ENCODE measurements around the gene CDKN2B.

Gene CDKN2B

DNA sequence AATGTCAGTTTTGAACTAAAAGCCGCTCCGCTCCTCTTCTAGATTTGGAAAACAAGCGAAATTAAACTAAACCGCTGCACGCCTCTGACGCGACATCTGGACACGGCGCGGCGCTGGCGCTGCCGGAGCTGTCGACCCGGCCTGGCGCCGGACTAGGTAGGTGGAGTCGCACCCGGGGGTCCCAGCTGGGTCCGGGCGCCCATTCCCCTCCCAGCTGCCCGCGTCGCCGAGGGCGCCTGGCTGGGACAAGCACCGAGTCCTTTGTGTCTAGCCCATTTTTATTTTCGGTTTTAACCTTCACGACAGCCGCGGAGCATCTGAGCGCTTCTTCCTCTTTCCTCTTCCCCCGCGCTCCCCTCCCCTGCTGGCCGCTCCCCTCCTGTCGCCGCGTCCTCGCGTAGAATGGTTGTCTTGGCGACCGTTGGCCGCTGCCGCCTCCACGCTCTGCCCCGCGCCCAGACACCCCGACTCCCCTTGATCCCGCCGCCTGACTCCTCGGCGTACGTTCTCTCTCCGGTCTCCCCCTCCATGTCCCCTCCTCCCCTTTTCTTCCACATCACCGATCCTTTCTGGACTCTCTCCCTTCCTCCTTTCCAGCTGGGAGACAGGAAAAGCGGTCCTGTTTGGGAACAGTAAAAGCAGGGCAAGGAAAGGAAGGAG is 14.0 kb downstream of the CDKN2B start:
- peak overlapping the region; percentile 99 for H3K4me3 ChIP-seq (ENCODE audit: low read length, poor library complexity, severe bottlenecking)
- H3K4me1 ChIP-seq (ENCODE audit: insufficient read depth, low read length, poor library complexity, severe bottlenecking), result peaks cover 25% of the 10 kb centered on the region
- peaks cover 78% of the 10 kb centered on the region for H3K79me2 ChIP-seq (ENCODE audit: insufficient read depth, low read length)
- no peaks in the 10 kb centered on the region for H3K27me3 ChIP-seq (ENCODE audit: insufficient read depth, low read length, poor library complexity, severe bottlenecking)
- H3F3A ChIP-seq (ENCODE audit: low read depth), result no peaks in the 10 kb centered on the region
- H4K20me1 ChIP-seq (ENCODE audit: insufficient read depth, low read length, poor library complexity, severe bottlenecking), result peaks cover 29% of the 10 kb centered on the region
- no peaks in the 10 kb centered on the region for H3K9me3 ChIP-seq (ENCODE audit: insufficient read depth, low read depth, low read length)
- H3K9me2 ChIP-seq (replicated peaks; ENCODE audit: low read depth, low read length), result no peaks in the 10 kb centered on the region
- H2AFZ ChIP-seq (ENCODE audit: low read length), result peak overlapping the region; percentile 68
- H3K9ac ChIP-seq (ENCODE audit: low read depth, low read length, poor library complexity, severe bottlenecking), result peak overlapping the region; percentile 93
- peak overlapping the region; percentile 84 for H3K4me2 ChIP-seq (ENCODE audit: low read depth, low read length, poor library complexity, severe bottlenecking)
- no peaks in the 10 kb centered on the region for H3K36me3 ChIP-seq (ENCODE audit: insufficient read depth, low read length)
- TF ChIP-seq, protein P1, sequence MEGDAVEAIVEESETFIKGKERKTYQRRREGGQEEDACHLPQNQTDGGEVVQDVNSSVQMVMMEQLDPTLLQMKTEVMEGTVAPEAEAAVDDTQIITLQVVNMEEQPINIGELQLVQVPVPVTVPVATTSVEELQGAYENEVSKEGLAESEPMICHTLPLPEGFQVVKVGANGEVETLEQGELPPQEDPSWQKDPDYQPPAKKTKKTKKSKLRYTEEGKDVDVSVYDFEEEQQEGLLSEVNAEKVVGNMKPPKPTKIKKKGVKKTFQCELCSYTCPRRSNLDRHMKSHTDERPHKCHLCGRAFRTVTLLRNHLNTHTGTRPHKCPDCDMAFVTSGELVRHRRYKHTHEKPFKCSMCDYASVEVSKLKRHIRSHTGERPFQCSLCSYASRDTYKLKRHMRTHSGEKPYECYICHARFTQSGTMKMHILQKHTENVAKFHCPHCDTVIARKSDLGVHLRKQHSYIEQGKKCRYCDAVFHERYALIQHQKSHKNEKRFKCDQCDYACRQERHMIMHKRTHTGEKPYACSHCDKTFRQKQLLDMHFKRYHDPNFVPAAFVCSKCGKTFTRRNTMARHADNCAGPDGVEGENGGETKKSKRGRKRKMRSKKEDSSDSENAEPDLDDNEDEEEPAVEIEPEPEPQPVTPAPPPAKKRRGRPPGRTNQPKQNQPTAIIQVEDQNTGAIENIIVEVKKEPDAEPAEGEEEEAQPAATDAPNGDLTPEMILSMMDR (conservative IDR thresholded peaks at IDR 0.05; ENCODE audit: low read length), result no peak
- no peak for TF ChIP-seq EZH2phosphoT487 (IDR thresholded peaks at IDR 0.05; ENCODE audit: borderline replicate concordance)

DNA sequence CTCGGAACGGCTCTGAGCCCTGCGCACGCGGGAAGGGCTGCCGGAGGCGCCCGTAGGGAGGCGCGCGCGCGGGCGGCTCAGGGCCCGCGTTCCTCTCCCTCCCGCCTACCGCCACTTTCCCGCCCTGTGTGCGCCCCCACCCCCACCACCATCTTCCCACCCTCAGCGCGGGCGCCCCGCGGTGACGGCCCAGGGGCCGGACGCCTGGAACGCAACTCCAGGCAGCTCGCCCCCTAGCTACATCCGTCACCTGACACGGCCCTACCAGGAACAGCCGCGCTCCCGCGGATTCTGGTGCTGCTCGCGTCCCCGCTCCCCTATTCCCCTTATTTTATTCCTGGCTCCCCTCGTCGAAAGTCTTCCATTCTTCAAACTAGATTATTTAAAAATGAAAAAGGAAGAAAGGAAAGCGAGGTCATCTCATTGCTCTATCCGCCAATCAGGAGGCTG is 14.5 kb downstream of the CDKN2B start, which contains the start of gene CDKN2B-AS1:
Gene CDKN2B-AS1 (plus strand): TSS at position 236 of the 450 bp plus-strand sequence.
- Histone ChIP-seq H3K36me3 (ENCODE audit: insufficient read depth, low read length) (no peaks in the 10 kb centered on the region), H3K4me1 (ENCODE audit: insufficient read depth, low read length, poor library complexity, severe bottlenecking) (peaks cover 28% of the 10 kb centered on the region), H4K20me1 (ENCODE audit: insufficient read depth, low read length, poor library complexity, severe bottlenecking) (peaks cover 27% of the 10 kb centered on the region), H3K9me2 (replicated peaks; ENCODE audit: low read depth, low read length) (no peaks in the 10 kb centered on the region), H3K79me2 (ENCODE audit: insufficient read depth, low read length) (peaks cover 78% of the 10 kb centered on the region), H3K27me3 (ENCODE audit: insufficient read depth, low read length, poor library complexity, severe bottlenecking) (no peaks in the 10 kb centered on the region), H3K9ac (ENCODE audit: low read depth, low read length, poor library complexity, severe bottlenecking) (peak within 1 kb of the TSS; percentile 94), H3F3A (ENCODE audit: low read depth) (no peaks in the 10 kb centered on the region), H3K4me2 (ENCODE audit: low read depth, low read length, poor library complexity, severe bottlenecking) (peak within 1 kb of the TSS; percentile 84), H3K4me3 (ENCODE audit: low read length, poor library complexity, severe bottlenecking) (peak within 1 kb of the TSS; percentile 99), H2AFZ (ENCODE audit: low read length) (peak within 1 kb of the TSS; percentile 68), H3K9me3 (ENCODE audit: insufficient read depth, low read depth, low read length) (no peaks in the 10 kb centered on the region)
- TF ChIP-seq EZH2phosphoT487 (IDR thresholded peaks at IDR 0.05; ENCODE audit: borderline replicate concordance), result no peak
- TF ChIP-seq, protein P1 (conservative IDR thresholded peaks at IDR 0.05; ENCODE audit: low read length), result no peak

DNA sequence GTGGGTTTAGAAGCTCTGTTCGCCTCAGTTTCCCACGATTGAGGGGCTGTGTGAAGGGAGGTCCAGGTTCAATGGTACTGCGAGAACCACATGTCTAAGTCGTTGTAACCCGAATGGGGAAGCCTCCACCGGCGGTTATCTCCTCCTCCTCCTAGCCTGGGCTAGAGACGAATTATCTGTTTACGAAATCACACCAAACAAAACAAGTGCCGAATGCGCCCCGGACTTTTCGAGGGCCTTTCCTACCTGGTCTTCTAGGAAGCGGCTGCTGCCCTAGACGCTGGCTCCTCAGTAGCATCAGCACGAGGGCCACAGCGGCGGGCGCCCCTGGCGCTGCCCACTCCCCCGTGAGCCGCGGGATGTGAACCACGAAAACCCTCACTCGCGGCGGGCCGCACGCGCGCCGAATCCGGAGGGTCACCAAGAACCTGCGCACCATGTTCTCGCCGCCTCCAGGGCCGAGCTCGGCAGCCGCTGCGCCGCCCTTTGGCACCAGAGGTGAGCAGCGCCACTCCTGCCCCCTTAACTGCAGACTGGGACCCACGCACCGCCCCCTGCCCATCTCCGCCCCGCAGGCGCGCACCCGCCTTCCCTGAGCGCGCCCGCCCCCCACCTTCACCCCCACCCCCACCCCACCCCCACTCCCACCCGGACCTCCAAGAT is 15.1 kb downstream of the CDKN2B start, which contains the start of gene CDKN2A:
Gene CDKN2A (minus strand): TSS at position 500 of the 663 bp plus-strand sequence.
- Histone ChIP-seq H3K79me2 (ENCODE audit: insufficient read depth, low read length) (peaks cover 83% of the 10 kb centered on the region), H3K9ac (ENCODE audit: low read depth, low read length, poor library complexity, severe bottlenecking) (peak within 1 kb of the TSS; percentile 94), H3K27me3 (ENCODE audit: insufficient read depth, low read length, poor library complexity, severe bottlenecking) (no peaks in the 10 kb centered on the region), H3K4me2 (ENCODE audit: low read depth, low read length, poor library complexity, severe bottlenecking) (peak within 1 kb of the TSS; percentile 84), H3K4me1 (ENCODE audit: insufficient read depth, low read length, poor library complexity, severe bottlenecking) (peaks cover 28% of the 10 kb centered on the region), H3K36me3 (ENCODE audit: insufficient read depth, low read length) (no peaks in the 10 kb centered on the region), H3K9me2 (replicated peaks; ENCODE audit: low read depth, low read length) (no peaks in the 10 kb centered on the region), H3F3A (ENCODE audit: low read depth) (no peaks in the 10 kb centered on the region), H3K4me3 (ENCODE audit: low read length, poor library complexity, severe bottlenecking) (peak within 1 kb of the TSS; percentile 99), H3K9me3 (ENCODE audit: insufficient read depth, low read depth, low read length) (no peaks in the 10 kb centered on the region), H4K20me1 (ENCODE audit: insufficient read depth, low read length, poor library complexity, severe bottlenecking) (peaks cover 27% of the 10 kb centered on the region), H2AFZ (ENCODE audit: low read length) (peak within 1 kb of the TSS; percentile 68)
- TF ChIP-seq, protein P1 (conservative IDR thresholded peaks at IDR 0.05; ENCODE audit: low read length), result no peak
- TF ChIP-seq EZH2phosphoT487 (IDR thresholded peaks at IDR 0.05; ENCODE audit: borderline replicate concordance), result no peak

All from Loucy (cell line).